Cardiac fibroblast (primary cell): ENCODE data around the gene PPP1R15A.
"Not testable (repeated sequence)": the region's sequence is repeated elsewhere in the genome, so short reads cannot be mapped to it uniquely, and the experiment has no call there.

ENCODE experiments used
- DNase-seq, 2 donors: peaks; one replicate each; pipeline versions ENCODE4 v3.0.0 to v3.0.0-alpha.2; 2010; ENCODE audit warnings: low read depth in 2 of 2
- H3K4me3 ChIP-seq, 2 donors: replicated peaks in 1 of 2; 1 replicate in 1 of 2; 2 replicates in 1 of 2; pipeline ENCODE4 v1.5.1; 2011; ENCODE audit warnings: low read depth in 2 of 2, low read length in 2 of 2, mild to moderate bottlenecking in 2 of 2, moderate library complexity in 1 of 2
- CTCF ChIP-seq: IDR thresholded peaks from one replicate; pipeline ENCODE4 v1.5.1; 2011; ENCODE audit warnings: low read depth, mild to moderate bottlenecking, low read length, inconsistent platforms

PPP1R15A gene

GRCh38 chr19:48918801-48919247 lies 46.6 kb downstream of the PPP1R15A start:
- DNase-seq, result no peak
- H3K4me3 ChIP-seq, result no peak overlapping the region

GRCh38 chr19:48919271-48919670 lies 47.0 kb downstream of the PPP1R15A start:
- H3K4me3 ChIP-seq, DNase-seq: not testable (repeated sequence)

More at GRCh38 chr19:48918801-48919247, 46.6 kb downstream of the PPP1R15A start:
- TF ChIP-seq CTCF, result no peak

- no peak for DNase-seq
- no peak overlapping the region for H3K4me3 ChIP-seq
- TF ChIP-seq CTCF, result no peak
Observed at GRCh38 chr19:48920949-48921348, 48.7 kb downstream of the PPP1R15A start.

- TF ChIP-seq CTCF, result no peak
Observed at GRCh38 chr19:48921721-48922500, 49.7 kb downstream of the PPP1R15A start.

GRCh38 chr19:48922548-48923490 lies 50.6 kb downstream of the PPP1R15A start:
- DNase-seq, result no peak
- no peak overlapping the region for H3K4me3 ChIP-seq
- no peak for TF ChIP-seq CTCF

More at GRCh38 chr19:48921721-48922500, 49.7 kb downstream of the PPP1R15A start:
- no peak overlapping the region for H3K4me3 ChIP-seq
- DNase-seq, result no peak

GRCh38 chr19:48925240-48925843 lies 53.1 kb downstream of the PPP1R15A start:
- no peak for TF ChIP-seq CTCF
- peak; percentile 67 to 85 for DNase-seq
- H3K4me3 ChIP-seq, result no peak overlapping the region
